ENCODE results near the gene CACNG1.

Gene CACNG1

DNA sequence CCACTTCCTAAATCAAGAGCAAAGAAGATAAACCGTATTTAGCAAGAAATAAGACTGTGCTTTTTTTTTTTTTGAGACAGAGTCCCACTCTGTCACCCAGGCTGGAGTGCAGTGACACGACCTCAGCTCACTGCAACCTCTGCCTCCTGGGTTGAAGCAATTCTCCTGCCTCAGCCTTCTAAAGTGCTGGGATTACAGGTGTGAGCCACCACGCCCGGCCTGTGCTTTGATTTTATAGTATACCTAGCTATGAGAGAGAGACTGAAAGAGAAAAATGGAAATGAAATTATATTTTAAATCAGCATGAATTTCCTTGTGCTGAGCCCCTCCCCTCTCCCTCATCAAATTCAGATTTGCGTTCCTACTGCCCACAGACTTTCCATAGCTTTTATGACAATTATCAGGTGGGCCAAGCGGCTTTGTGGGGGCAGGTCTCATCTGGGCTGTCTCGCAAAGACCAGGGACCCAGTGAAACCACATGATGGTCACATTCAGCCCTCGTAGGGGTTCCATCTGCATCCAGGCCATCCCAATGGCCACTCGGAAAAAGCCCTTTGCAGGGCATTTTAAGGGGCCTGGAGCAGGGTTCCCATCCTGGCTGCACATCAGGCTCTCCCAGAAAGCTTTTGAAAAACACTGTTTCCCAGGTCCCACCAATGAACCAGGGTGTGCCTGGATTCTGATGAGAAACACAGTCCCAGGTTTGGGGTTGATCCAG is 8.5 kb downstream of the CACNG1 start:
- no peak for DNase-seq

DNA sequence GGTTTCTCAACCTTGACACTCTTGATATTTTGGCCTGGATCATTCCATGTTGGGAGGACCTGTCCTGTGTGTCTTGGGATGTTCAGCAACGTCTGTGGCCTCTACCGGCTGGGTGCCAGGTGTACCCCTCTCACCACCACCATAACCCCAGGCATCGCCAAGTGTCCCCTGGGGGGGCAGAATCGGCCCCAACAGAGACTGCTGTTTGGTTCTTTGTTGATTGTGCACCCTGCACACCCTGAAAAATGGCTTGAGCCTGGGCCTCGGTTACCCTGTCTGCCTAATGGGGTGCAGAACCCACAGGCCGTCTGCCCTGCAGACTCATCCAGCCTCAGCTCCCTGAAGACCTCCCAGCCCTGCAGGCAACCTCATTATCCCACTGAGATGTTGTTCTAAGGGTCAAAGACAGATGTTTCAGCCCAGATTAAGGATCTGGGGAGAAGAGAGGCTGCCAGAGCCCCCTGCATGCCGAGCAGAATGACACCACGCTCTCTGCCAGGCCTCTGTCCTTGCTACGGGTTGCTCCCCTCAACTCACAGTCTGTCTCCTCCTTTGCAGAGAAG is 9.2 kb downstream of the CACNG1 start:
- DNase-seq: no peak

DNA sequence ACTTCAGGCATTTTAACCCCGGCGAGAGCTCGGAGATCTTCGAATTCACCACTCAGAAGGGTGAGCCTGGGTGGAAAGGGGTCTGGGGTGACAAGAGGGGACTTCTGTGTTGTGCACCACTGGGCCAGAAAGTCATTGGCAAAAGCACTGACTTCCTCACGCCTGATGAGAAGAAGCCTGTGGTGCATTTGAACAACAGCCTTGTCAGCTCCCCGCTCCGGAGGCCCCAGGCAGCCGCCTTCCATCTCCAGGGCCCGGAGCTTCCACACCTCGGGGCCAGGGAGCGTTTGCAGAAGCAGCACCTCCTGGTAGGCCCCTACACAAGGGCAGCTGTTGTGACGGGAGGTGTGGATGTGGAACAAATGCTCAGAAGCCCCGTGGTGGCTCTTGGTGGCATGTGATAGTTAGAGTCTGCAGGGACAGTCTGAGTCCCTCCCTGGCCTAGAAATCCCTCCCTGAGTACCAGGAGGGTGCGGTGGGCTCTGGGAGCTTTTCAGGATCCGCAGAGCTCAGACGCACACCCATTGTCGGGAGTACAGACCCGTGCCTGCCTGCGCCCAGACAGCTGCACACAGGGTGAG is 9.7 kb downstream of the CACNG1 start:
- no peak for DNase-seq

DNA sequence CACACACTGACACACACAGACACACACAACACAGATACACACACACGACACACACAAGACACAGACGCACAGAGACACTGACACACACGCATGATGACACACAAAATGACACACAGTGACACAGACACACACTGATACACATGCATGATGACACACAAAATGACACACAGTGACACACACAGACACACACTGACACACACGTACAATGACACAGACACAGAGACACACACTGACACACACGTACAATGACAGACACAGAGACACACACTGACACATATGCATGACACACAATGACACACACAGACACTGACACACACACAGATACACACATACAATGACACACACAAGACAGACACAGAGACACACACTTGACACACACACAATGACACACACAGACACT is 10.3 kb downstream of the CACNG1 start:
- DNase-seq: no peak

DNA sequence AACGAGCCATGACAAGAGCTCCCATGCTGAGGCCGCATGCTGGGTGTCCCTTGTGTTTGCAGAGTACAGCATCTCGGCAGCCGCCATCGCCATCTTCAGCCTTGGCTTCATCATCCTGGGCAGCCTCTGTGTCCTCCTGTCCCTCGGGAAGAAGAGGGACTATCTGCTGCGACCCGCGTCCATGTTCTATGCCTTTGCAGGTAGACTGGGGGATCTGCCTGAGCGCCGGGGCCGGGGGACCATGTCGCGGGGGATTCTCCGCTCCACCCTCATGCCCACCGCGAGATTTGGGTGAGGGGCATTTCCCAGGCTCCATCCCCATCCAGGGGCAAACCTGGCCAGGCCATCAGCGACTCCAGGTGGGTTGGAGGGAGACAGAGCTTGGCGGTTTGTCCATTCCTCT is 10.7 kb downstream of the CACNG1 start:
- no peak for DNase-seq

DNA sequence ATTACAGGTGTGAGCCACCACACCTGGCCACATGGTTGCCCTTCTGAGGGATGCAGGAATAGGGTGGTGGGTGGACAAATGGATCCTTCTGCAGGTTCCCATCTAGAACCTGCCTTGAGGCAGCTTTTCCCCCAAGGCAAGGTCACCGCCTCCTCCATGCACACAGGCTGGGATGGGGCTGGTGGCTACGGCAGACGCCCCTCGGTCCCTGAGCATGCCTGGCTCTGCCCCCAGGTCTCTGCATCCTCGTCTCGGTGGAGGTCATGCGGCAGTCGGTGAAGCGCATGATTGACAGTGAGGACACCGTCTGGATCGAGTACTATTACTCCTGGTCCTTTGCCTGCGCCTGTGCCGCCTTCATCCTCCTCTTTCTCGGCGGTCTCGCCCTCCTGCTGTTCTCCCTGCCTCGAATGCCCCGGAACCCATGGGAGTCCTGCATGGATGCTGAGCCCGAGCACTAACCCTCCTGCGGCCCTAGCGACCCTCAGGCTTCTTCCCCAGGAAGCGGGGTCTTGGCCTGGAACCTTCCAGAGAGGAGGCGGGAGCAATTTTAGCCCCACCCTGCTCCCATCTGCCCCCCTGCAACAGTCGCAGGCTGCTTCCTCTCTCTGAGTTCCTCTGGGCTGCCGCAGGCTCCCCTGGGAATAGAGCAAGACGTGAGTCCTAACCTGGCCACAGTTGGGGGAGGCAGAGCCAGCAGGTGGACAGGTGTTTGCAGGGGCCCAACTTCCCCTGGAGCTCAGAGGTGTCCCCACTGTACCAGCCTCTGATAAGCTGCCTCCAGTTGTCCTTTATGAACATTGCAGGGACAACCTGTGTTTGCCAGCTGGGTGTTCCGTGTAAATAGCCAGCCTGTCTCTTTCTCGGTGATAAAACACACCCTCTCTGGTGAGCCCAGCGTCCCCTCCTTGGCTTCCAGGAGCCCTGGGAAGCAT is 11.7 kb downstream of the CACNG1 start:
- DNase-seq: no peak

DNA sequence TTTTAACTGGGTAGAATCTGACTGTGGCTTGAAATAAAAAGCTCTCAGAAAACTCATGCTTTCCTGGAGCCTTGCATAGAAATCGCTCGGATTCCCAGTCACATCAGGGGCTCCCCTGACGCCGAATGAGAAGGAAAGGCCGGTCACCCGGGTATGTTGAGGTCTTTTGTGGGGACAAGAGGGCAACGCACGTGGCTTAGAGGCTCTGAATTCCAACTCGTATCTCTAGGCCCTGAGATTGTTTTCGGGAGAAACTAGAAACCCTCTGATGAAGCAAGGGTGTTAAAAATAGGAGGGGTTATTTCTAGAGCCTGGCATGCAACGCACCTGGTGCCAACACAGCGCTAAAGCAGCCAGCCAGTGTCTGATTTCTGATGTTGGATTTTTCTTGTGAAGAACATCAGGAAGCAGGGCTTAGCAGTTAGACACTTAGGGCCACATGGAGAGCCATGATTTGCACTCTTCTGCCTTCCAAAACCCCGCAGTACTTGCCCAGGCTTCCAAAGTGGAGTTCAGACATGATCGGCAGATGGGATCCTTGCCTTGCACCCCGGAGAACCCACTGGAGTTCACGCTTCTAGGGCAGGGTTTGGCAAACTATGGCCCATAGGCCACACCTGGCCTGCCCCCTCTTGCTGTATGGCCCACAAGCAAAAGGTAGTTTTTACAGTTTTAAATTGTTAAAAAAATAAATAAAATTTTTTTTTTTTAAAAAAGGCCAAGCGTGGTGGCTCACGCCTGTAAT is 12.6 kb downstream of the CACNG1 start:
- DNase-seq: no peak

DNA sequence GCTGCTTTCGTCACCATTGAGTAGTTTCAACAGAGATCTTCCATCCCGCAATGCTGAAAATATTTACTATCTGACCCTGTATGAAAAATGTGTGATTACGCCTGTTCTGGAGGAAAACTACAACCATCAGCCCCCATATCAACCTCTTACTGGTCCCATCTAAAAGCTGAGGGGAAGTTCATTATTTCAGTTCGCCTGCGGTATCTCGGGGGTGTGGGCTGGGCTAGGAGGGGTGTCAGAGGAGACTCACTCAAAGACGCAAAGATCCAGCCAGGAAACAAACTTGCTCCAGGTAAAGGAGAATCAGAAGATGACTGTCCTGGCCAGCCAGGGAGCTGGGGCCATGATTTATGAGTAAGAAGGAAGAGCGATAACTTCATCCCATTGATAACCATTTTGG is 13.7 kb downstream of the CACNG1 start:
- DNase-seq: no peak

DNA sequence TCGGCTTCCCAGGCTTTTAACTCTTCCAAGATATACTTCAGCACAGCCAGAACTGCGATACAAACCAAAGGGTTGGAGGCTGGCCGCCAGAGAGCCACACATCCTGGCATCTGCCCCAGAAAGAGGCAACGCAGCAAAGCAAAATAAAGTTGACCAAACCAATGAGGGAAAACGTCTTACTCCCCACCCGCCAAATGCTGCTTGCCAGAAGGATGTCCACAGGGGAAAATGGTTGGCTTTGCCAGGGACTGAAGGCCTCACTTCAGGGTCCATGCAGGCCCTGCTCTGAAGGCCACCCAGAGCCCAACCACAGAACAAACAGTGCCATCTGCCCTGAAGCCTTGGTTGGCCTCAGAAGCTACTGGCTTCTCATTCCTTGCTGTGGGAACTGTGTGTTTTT is 15.0 kb downstream of the CACNG1 start:
- no peak for DNase-seq

DNA sequence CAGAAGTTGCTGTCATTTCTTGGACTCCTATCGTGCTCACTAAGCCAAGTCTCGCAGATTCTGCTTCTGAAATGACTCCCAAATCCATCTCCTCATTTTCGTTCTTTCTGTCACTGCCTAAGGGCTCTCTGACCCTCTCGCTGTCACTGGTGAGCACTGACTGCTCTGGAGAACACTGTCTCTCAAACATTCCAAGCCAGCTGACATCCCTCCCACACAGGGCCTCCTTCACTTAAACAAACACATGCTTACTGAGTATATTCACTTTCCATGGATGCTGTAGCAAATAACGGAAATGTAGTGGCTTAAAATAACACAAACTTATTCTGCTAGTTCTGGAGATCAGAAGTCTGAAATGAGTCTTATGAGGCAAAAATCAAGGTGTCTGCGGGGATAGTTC is 18.8 kb downstream of the CACNG1 start:
- no peak for DNase-seq

DNA sequence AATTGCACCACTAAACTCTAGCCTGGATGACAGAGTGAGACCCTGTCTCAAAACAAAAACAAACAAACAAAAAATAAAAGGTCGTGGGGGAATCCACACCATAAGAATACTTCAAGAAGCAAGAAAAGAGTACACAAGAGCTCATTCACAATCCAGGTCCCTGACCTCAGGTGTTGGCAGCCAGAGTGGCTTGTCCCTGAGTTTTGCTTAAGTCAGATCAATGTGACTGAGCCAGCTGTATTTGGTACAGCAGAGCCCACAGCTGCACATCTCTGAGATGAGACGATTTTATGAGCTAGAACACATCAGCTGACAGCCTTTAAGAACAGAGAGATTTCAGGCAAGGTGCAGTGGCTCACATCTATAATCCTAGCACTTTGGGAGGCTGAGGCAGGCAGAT is 22.4 kb downstream of the CACNG1 start:
- no peak for DNase-seq

DNA sequence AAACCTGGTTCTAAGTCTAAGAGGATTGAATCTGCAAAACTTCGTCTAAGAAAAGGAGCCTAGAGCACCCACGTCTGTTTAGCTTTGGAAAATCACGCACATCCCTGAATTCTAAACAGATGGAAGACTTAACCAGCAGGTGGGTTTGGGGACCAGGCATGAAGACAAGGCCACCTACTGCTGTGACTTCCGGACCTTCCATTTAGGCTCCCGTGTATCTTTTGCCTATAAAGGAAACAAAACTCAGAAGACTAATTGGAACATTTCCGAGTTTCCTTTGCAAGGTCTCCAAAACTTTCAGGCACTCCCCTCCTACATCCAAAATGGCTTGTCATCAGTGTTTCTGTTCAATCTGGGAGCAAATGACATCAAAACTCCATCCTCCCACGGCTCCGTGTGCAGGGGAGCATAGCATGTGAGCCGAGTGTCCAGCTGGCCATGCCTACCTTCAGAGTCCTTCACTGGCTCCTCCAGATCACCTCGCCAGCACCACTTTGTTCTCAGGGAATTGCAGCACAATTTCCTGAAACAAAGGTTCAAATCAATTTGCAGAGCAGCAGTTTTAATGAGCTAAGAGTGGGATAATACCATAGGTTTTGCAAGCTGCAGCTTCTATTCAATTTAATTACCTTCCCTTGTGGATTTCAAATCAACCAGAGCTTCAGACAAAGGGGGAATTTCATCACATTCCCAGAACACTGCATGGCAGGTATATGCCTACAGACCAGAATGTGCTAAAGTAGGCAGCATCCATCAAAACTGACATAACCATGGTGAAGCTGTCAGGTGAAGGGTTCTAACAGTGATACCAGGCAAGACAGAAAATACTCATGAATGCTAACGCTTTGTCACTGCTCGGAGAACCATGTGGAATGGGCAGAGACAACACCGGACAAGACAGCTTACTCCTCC is 23.5 kb downstream of the CACNG1 start:
- no peak for DNase-seq

DNA sequence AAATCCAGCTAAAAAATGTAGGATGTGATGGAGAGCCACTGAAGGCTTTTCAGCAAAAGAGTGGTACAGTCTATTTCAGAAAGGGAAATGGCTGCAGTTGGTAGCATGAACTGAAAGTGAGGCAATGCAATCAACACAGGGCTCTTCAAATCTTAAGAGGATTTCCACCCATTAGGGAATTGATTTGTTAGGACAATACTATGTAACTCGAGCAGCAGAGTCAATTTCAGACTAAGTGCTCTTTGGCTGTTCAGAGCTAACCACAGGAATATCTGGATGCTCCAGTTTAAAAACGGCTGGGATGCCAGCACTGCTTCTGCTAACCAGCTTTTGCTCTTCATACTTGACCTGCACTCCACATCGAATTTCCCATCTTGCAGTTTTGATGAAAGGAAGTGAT is 24.6 kb downstream of the CACNG1 start:
- no peak for DNase-seq

DNA sequence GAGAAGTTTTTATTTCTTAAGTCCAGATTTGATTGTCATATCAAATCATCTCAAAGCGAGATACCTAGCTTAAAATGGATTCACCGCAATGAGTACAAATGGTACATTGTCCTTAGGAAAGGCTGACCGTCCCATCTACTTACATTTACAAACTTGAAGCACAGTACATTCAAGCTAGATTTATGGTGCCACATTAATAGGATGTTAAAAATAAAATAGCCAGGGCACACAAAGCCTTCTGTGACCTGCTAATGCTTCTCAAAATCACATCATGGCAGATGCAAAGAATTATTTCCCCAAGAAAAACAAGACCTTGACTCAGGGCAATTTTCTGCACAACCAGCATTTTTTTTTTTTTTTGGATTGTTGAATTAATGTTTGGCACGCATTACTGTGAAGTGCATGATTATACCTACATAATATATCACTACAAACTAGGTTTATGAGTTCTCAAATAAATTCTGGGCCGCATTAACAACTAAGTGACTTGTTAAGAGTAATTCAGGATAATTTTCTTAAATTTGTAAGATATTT is 25.3 kb downstream of the CACNG1 start:
- no peak for DNase-seq

DNA sequence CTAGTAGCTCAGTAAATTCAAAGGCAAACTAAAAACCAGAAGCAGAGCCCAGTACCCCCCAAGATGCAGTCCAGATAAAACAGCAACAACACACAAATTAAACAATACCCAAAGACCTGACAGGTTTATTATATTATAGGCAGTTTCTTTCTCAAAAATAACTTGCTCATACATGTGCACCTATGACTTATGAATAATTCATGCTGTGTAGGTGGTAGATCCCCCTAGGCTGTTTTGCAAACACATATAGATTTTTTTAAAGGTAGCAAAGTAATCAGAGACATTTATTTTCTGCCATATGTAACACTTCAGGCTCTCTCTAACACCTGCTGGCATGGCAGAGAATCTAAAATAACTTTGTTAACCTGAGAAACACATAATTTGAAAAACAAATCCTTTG is 27.2 kb downstream of the CACNG1 start:
- no peak for DNase-seq

DNA sequence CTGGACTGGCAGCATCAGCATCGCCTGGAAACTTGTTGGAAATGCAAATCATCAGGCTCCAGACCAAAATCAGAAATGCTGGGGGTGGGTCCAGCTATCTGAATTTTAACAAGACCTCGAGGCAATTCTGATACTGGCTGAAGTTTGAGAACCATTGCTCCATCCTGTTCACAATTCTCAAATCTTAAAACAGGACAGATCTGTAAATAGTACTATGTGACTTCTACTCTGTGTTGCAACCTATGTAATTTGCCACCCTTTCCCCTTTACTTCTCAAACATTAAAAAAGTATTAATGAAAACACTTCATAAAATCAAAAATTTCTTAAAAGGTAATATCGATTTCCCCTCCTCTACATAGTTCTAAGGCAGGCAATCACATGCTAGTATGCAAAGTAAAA is 28.5 kb downstream of the CACNG1 start:
- DNase-seq: no peak

DNA sequence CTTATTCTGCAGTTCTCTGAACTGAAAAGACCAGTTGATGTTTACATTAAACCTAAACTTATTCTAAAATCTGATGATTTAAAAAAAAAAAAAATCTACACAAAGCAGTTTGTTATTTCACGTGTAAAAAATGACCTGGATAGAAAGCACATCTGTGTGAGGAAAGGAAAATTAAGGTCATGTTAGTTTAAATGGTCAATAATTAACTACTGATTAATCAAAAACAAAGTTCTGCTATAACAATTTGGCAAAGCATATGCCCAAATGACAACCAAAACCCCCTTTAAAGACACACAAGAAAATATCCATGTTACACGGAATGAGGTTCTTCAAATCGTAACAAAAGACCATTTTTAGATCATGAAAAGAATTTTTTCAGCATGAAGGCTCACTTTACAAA is 30.4 kb downstream of the CACNG1 start:
- DNase-seq: no peak

DNA sequence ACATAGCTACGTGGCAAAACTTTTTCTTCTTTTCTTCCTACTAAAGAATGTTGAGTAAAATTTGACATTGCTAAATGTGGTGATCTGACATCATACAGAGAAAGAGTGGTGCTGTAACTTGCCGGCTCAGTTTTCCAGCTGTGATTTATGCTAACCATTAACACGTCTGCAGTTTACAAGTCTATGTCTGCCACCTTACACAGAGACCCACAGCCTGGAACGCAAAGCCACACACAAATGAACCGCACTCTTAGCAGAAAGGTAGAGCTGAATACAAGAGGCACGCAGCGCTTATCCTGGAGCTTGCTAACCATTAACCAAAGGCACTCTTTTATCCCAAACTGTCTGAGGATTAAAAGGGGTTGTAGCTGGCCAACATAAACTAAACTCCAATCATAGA is 31.9 kb downstream of the CACNG1 start:
- no peak for DNase-seq

DNA sequence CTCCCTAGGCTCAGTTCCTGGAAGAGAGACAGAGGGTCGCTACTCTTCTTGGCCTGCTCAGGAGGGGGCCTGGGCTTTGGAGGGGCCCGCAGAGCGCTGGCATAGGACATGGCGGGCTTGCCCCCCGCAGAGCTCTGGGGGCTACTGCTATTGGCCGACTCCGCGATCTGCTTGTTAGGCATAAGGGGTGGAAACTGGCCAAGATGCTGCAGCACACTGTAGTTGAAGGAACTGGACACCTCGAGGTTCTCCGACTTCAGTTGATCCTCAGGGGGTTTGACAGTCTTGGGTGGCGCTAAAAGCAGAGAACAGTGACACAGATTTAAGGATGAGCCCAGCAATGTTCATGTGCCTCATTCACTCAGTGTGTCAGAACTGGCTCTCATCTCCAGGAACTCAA is 33.9 kb downstream of the CACNG1 start:
- DNase-seq: no peak

DNA sequence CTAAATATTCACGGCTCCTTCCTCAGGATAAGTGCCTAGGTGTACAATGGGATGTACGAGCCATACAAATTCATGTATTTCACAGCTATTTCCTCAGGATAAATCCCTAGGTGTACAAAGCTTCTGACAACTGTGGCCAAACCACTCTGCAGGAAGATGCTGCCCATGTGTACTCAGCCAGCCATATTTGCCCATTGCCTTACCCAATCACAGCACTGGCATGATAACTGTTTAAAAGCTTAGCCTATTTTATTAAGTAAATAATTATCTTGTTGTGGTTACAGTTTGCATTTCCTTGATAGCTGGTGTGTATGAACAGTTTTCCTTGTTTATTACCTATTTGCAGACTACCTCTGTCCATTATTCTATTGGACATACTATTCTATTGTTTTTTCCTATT is 35.1 kb downstream of the CACNG1 start:
- DNase-seq: no peak

DNA sequence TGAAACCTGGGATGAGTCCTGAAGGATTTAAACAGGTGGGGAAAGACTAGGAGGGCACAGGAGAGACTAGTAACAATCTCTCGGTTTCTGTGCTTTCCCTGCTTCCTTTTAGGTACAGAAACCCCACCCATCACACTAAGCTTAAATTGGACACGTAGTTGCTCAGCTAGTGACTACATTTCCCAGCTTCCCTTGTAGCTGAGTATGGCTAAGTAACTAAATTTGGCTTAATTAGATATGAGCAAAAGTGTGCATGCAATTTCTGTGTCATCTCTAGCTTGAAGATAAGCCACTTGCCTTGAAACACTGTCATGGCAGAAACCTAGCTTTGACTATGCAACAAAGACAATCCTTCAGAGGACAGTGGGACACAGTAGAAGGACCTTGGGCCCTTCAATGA is 36.5 kb downstream of the CACNG1 start:
- DNase-seq: no peak

DNA sequence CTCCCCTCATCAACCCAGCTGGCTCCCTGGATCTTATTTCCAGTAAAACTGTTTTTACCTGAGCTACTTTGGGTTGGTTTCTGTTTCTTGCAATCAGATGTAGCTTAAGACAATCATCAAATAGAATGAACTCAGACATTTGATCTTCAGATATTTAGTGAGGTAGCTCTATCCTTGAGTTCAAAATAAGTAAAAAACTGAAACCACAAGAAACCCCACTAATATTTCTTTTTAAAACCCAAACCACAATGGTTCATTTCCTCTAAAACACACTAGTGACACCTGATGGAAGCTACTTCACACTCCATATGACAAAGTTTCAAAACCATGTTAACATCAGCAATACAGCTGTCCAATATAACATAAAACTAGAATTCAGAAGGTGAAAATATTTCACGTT is 37.8 kb downstream of the CACNG1 start:
- DNase-seq: no peak

Data from stimulated activated CD4-positive, alpha-beta T cell treated with anti-CD3 and anti-CD28 coated beads, Interleukin-4, amount 100 ng/mL, for 1 hour (primary cell).